Putamen (tissue), 1 donor: ENCODE measurements around the gene FAM199X.

Source experiments
- DNase-seq: peaks from one replicate; pipeline ENCODE4 v3.0.0-alpha.2; 2016; ENCODE audit warnings: low spot score

Gene FAM199X

GRCh38 chrX:104165894-104166734 is at the start of gene FAM199X:
FAM199X (plus strand) TSS chrX:104166453; CDS start chrX:104166786, 333 bp downstream.
- DNase-seq = peak; percentile 84

- DNase-seq = no peak
Measured at GRCh38 chrX:104117759-104118158, 48.5 kb upstream of the FAM199X start.

- no peak for DNase-seq
Measured at GRCh38 chrX:104118765-104119164, 47.5 kb upstream of the FAM199X start.

GRCh38 chrX:104122829-104123228 is 43.4 kb upstream of the FAM199X start:
- DNase-seq = no peak

- no peak for DNase-seq
Measured at GRCh38 chrX:104126856-104127255, 39.4 kb upstream of the FAM199X start.

GRCh38 chrX:104130808-104131207 is 35.4 kb upstream of the FAM199X start:
- no peak for DNase-seq

GRCh38 chrX:104134583-104135261 is 31.5 kb upstream of the FAM199X start:
- DNase-seq = no peak

GRCh38 chrX:104135677-104136076 is 30.6 kb upstream of the FAM199X start:
- DNase-seq = no peak

- peak; percentile 77 for DNase-seq
Measured at GRCh38 chrX:104136241-104137019, 29.8 kb upstream of the FAM199X start.

- no peak for DNase-seq
Measured at GRCh38 chrX:104137496-104137895, 28.8 kb upstream of the FAM199X start.

- DNase-seq = no peak
Measured at GRCh38 chrX:104141087-104141760, 25.0 kb upstream of the FAM199X start.

- no peak for DNase-seq
Measured at GRCh38 chrX:104151037-104151436, 15.2 kb upstream of the FAM199X start.

- peak; percentile 81 for DNase-seq
Measured at GRCh38 chrX:104156630-104157529, 9.4 kb upstream of the FAM199X start, which contains the start of gene SLC25A53. SLC25A53 (minus strand) TSS chrX:104157009; CDS start chrX:104105257, 51,752 bp downstream.

- DNase-seq = no peak
Measured at GRCh38 chrX:104166735-104167436, 633 bp downstream of the FAM199X start.

GRCh38 chrX:104168127-104168526 is 1.9 kb downstream of the FAM199X start:
- no peak for DNase-seq

- DNase-seq = no peak
Measured at GRCh38 chrX:104172121-104172520, 5.9 kb downstream of the FAM199X start.

GRCh38 chrX:104172788-104173187 is 6.5 kb downstream of the FAM199X start:
- DNase-seq = no peak

- DNase-seq = no peak
Measured at GRCh38 chrX:104173841-104174240, 7.6 kb downstream of the FAM199X start.

- DNase-seq = no peak
Measured at GRCh38 chrX:104183685-104184084, 17.4 kb downstream of the FAM199X start.

- no peak for DNase-seq
Measured at GRCh38 chrX:104187931-104188330, 21.7 kb downstream of the FAM199X start.
